Measurements from ENCODE around the gene TOP1. TPM values are rescaled to one million over a fixed set of nuclear protein-coding genes. Genes with fewer than 3 reads are reported as not detected.
"Not testable (repeated sequence)": the region's sequence is repeated elsewhere in the genome, so short reads cannot be mapped to it uniquely, and the experiment has no call there.

Gene TOP1
- total RNA-seq, 1 experiment from 2014 or later: 39.7 TPM

DNA sequence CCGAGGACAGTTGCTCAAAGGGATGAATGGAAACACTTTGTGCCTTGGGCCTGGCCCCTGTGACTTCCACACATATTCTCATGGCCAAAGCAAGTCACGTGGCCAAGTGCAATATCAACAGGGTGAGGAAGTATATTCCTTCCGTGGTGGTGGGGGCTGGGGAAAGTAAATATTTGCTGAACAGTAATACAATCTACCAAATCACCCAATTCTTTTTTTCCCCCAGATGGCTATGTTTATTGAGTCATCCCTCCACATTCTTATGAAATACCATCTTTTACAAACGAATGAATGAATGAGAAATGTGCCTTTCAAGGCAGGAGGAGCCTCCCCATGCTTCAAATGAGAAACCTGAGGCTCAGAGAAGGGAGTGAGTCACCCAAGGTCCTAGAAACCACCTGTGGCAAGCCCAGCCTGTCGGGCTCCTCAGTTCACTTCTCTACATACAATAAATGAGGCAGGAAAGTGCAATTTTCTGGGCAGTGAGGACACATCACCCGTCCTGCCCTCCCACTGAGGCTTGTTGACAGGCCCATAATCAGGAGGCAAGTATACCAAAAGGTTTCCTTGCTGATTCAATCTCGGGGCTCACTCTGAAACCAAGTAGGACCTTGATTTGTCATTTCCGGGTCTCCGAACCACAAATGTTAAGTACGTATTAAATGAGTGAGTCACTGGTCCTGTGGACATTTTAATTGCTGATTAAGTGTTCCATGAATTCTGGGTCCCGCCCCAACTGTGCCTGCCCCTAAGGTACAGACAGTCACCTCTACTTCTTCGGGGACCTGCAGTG, 25.3 kb upstream of the TOP1 start:
- in situ Hi-C loops (cut with HindIII; ENCODE audit: low sequenced_read_pairs): no loop called here
- DNase-seq (ENCODE audit: low spot score): no peak

DNA sequence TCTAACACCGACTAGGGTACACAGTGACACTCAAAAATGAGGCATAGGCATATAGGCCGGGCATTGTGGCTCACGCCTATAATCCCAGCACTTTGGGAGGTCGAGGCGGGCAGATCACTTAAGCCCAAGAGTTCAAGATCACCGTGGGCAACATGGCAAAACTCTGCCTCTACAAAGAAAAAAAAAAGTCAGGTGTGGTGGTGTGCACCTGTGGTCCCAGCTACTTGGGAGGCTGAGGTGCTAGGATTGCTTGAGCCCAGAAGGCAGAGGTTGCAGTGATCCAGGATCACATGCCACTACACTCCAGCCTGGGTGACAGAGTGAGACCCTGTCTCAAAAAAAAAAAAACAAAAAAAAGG, 24.7 kb upstream of the TOP1 start:
- DNase-seq (ENCODE audit: low spot score); in situ Hi-C loops (cut with HindIII; ENCODE audit: low sequenced_read_pairs): not testable (repeated sequence)

DNA sequence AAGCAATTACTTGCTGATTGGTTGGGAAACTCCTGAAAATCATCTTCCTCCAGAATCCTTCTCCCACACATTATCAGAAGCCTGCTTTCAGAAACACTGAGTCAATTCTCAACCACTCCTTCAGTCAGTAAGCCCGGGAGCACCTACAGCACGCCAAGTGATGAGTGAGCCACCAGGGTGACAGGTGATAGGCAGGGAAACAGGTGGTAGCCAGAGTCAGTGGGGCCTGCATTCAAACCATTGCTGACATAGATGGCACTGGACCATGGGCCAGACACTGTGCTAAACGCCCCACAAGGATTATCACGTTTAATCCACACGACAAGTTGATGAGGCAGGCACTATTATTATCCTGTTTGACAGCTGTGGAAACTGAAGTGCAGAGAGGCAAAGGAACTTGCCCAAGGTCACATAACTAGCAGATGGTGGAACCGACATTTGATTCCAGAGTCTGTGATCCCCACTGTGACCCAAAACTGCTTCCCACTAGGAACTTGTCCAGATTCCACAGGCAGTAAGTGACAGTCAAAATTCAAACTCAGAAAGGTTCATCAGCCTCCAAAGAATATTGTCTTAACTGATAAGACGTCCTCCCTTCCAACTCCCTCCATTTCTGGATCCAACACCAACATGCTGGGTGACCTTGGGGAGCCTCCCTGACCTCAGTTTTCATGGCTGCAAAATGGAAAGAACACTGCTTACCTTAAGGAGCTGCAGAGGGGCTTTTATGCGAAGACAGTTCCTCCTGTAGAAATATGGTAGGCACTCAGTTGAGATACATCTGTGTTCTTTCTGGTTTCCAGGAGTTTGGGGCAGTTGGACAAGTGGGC, 23.9 kb upstream of the TOP1 start:
- peak; percentile 30 for DNase-seq (ENCODE audit: low spot score)
- in situ Hi-C loops (cut with HindIII; ENCODE audit: low sequenced_read_pairs): no loop called here

DNA sequence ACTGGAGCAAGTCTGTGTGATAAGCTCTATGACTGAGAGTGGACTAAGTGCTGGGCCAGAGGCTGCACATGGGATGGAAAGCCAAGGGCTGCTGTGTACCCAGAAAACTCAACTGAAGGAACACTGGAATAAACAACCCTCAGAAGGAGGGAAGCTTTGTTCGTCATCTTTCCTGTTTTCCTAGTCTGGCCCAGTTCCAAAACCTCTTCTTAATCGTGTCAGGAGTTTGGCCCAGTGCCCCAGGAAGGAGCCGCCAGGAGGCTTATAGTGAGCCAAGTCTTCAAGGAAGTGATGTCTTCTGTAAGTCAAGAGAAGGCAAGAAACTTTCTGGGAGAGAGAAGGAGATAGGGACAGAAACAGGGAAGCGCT, 23.3 kb upstream of the TOP1 start:
- peak; percentile 37 for DNase-seq (ENCODE audit: low spot score)
- in situ Hi-C loops (cut with HindIII; ENCODE audit: low sequenced_read_pairs): no loop called here

DNA sequence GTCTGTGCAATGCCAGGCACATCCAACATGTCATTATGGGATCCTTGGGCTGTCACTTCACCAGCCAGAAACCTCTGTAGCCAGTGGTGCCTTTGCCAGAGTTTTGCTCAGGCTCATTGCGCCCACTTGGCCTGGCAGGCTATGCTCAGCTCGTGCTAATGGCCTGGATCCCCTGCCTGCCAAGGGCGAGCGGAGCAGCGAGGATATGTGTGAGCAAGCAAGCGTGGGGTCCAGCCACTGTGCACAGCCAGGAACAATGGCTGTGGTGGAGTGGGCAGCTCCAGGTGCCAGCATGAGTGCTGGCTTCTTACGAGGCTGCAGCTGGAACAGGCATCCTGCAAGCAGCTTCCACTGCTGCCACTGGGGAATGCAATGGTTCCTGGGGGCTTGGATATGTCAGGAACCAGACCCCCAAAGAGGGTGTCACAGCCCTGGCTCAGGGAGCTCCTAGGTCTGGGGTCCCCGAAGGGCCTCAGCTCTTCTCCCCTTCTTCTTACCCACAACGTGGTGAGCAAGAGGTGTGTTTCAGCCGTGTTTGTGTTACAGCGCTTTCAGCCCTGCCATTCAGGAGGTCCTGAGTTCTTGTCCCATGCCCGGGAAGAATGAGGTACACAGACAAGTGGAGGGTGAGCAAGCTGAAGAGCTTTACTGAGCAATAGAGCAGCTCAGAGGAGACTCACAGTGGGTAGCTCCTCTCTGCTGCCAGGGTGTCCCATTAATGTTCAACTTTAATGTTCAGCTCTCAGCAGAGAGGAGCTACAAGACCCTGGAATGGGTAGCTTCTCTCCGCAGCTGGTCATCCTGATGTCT, 22.3 kb upstream of the TOP1 start:
- in situ Hi-C loops (cut with HindIII; ENCODE audit: low sequenced_read_pairs): no loop called here

DNA sequence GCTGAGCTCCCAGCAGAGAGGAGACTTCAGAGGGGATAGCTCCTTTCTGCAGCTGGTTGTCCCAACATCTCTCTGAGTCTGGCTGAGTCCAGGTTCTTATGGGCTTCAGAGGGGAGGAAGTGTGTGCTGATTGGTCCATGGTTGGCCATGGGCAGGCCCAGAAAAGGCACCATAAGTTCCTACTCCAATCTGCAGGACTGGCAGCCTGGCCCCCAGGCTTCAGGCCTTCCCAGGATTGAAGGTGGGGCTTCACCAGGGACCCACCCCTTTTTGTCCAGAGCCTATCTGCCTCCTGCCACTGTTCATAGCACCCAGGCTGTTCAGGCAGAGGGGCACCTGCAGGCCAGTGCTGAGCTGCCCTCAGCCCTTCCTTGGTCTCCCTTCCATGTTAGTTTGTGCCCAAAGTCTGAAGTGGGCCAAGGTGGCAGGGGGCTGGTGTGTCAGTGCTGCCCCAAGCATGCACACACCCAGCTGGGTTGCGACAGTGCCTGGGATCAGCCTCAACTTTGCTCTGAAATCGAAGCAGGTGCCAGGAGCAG, 21.6 kb upstream of the TOP1 start:
- in situ Hi-C loops (cut with HindIII; ENCODE audit: low sequenced_read_pairs): no loop called here
- DNase-seq (ENCODE audit: low spot score): no peak

More for the DNA sequence above, 22.3 kb upstream of the TOP1 start:
- no peak for DNase-seq (ENCODE audit: low spot score)

DNA sequence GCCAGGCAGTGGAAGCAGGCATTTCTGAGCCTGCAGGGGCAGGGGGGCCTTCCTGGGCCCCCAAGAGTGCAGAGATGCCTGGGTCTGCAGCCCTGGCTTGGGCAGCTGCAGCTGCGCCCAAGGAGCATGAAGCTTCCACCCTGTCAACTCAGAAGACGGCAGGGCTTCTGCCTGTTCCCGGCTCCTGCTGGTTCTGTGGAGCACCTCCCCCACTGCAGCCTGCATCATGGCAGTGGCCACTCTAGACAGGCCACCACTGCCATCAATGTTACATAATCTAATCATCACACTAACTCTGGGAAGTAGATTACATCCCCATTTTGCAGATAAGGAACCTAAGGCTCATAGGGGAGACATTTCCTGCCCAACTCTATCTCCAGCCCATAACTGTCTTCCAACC, 21.1 kb upstream of the TOP1 start:
- no peak for DNase-seq (ENCODE audit: low spot score)
- in situ Hi-C loops (cut with HindIII; ENCODE audit: low sequenced_read_pairs): no loop called here

DNA sequence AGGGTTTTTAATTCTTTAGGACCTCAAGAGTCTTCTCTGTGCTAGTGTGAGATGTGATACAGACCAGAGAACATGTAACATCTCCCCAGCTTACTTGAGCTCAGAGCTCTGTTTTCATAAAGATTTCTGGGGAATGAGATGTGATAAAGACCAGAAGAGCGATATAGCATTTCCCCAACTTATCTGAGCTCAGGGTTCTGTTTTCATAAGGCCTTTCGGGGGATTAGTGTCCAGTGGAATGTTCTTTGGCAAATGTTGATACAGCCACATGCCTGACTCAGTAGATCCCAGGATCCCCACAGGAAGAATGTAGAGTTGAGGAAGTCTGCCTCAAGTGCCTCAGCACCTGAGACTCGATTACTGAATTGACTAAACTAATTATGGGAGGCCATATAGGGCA, 18.7 kb upstream of the TOP1 start:
- in situ Hi-C loops (cut with HindIII; ENCODE audit: low sequenced_read_pairs): no loop called here
- no peak for DNase-seq (ENCODE audit: low spot score)

DNA sequence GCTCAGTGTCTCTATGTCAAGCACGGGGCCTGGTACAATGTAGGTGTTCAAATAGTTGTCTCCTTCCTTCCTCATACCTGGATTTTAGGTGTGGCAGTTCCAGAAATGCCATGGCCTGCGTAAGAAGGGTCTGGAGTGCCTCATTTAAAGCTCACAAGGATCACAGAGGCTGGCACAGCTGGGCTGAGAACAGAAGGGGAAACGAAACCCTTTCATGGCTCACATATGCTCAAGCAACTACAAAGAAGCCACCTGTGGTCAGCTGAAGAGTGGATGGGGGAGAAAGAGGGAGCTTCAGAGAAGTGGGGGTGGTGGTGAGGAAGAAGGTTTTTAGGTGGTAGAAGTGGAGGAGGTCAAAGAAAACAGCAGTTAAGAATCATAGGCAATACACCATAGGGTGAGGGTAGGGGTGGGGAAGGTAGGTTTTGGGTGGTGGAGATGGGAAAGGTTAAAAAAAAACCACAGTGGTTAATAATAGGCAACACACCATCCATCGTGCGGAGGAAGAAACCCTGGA, 17.0 kb upstream of the TOP1 start:
- DNase-seq (ENCODE audit: low spot score): no peak
- in situ Hi-C loops (cut with HindIII; ENCODE audit: low sequenced_read_pairs): no loop called here

DNA sequence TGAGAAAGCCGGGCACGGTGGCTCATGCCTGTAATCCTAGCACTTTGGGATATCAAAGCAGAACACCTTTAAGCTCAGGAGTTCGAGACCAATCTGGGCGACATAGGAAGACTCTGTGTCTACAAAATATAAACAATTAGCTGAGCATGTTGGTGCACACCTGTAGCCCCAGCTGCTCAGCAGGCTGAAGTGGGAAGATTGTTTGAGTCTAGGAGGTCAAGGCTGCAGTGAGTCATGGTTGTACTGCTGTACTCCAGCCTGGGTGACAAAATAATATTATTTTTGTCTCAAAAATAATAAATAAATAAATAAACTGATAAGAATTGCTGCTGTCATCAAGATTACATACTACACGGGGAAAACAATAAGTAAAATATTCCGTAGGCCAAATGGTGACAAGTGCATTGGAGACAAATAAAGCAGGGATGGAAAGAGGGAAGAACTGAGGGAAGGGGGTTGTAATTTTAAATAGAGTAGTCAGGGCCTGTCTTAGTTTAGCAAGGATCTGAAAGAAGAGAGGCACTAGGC, 14.0 kb upstream of the TOP1 start:
- no peak for DNase-seq (ENCODE audit: low spot score)
- in situ Hi-C loops (cut with HindIII; ENCODE audit: low sequenced_read_pairs): no loop called here

DNA sequence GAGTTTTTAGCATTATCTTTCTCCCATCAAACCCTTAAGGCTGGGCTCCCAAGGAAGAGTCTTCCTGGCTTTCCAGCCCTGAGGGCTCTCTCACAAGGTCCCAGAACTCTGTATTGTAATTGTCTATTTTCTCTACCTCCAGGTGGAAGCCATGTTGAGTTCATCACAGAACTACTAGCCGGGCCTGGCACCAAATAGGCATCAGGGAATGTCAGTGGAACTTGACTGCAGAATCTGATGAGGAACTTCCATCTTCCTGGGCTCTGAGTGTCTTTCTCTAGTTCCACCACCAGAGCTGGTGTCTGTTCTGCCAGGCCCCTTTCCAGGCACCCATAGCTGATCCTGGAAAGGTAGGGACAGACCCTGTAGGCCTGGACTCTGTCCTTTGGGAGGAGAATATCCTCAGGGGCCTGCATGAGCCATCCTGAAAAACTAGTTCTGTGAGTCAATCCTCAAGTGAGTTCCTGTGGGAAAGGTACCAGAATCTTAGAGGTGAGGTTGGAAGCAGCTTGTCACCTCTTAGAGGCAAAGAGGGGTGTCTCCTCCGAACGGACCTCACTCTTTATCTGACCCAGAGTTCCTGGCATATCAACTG, 11.1 kb upstream of the TOP1 start:
- in situ Hi-C loops (cut with HindIII; ENCODE audit: low sequenced_read_pairs): no loop called here
- no peak for DNase-seq (ENCODE audit: low spot score)

DNA sequence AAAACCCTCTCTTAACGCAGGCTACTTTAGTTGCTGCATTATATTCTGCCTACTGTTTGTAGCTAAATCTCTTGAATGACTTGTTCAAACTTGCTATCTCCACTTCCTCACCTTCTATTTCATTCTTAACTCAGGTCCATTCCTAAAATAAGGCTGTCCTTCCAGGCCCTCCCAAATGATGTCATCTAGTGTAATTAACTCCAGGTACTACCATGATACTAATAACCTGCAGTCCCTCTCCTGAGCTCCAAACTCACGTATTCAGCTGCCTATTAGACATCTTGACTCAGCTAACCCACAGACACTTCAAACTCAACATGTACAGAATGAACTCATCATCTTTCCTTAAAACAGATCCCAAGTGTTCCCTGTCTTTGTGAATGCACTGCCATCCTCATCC, 10.5 kb upstream of the TOP1 start:
- in situ Hi-C loops (cut with HindIII; ENCODE audit: low sequenced_read_pairs): no loop called here
- no peak for DNase-seq (ENCODE audit: low spot score)

DNA sequence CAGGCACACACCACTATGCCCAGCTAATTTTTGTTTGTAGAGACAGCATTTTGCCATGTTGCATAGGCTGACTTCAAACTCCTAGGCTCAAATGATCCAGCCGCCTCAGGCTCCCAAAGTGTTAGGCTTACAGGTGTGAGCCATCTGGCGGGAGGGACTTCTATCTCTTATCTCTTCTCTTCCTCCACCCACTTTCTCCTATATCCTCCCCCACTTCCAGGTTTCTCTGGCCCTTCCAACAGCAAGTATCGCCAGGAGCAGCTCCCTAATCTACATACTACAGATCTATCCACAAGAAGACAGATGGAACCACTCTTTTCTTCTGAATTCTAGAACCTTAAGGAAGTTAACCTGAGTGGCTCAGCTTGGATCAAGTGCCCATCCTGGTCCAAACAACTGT, 5.1 kb upstream of the TOP1 start:
- no peak for DNase-seq (ENCODE audit: low spot score)
- in situ Hi-C loops (cut with HindIII; ENCODE audit: low sequenced_read_pairs): no loop called here

DNA sequence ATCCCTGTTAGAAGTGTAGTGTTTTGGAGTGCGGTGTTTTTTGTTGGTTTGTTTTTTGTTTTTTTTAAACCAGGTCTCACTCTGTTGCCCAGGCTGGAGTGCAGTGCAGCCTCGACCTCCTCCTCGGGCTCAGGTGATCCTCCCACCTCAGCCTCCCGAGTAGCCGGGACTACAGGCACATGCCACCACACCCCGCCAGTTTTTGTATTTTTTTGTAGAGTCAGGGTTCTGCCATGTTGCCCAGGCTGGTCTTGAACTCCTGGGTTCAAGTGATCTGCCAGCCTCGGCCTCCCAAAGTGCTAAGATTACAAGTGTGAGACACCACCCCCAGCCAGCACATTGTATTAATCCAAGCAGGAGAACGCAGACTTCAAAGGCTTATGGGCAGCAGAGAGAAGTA, 1.3 kb upstream of the TOP1 start:
- in situ Hi-C loops (cut with HindIII; ENCODE audit: low sequenced_read_pairs): no loop called here

DNA sequence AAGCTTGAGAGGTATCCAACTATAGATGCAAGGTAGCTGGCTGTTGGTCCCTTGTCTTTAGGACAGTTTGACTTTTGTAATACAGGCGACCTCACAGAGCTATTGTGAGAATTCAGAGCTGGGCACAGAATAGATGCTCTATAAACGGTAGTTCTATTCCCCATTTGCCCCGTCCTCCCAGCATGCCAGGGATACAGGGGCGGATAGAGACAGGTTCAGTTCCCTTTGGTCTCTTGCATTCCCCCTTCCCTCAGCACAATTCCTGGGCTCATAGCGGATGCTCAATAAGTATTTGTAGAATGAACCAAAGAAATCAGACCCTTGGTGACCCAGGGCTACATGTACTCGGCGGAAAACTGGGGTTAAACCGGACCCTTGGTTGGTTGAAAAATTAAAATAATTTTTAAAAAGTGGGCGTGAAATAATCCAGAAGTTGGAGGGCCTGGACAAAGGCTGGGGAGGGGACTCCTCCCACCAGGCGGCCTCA, 707 bp upstream of the TOP1 start:
- in situ Hi-C loops (cut with HindIII; ENCODE audit: low sequenced_read_pairs): no loop called here
- DNase-seq (ENCODE audit: low spot score): no peak

More for the DNA sequence above, 1.3 kb upstream of the TOP1 start:
- no peak for DNase-seq (ENCODE audit: low spot score)

DNA sequence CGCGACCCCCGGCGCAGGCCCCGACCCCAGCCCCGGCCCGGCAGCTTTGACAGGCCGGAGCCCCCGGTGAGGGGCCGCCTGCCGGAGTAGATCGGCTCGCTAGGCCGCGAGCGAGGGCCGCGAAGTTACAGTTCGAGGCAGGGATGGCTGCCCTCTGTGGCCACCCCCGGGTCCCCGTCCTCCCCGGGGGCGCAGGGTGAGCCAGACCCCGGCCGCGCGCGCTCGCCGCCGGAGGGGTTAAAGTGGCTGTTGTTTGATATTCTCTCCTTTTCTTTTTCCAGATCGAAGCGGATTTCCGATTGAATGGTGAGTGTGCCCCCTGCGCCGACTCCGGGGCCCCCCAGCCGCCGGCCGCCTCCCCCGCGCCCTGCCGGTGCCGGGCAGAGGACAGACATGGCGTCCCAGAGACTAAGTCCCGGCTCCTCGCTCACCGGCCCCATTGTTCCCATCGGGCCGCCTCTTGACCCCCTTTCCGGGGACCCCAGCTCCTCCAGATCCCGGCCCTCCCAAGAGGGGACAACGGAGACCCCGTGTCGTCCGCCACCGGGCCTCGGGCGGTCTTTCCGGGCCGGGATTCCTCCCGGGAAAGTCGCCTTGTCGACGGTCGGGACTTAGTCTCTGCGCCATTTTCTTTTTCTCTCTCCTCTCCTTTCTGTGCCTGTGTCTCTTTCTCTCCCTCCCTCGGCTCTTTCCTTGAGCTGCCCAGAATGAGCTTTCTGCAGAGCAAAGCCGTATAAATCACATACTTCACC, 704 bp downstream of the TOP1 start:
- in situ Hi-C loops (cut with HindIII; ENCODE audit: low sequenced_read_pairs): no loop called here
- peak; percentile 26 for DNase-seq (ENCODE audit: low spot score)

DNA sequence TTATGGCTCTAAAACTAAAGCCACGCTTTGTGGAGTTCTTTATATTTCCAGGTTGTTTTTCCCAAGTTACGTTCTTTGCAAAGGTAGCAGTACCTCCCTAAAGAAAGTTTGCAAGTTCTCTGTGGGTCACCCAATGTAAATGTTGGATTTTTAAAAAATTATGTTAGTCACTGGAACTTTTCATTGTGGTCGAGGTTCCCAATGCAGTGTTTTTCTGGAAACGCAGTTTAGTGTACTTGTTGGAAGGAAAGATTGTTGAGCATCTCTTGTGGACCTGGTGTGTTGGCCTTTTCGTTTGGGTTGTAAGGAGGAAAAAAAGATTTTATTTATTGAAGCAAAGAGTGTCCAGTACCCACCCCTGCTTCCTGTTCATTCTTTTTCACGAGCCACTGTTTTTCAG, 1.4 kb downstream of the TOP1 start:
- in situ Hi-C loops (cut with HindIII; ENCODE audit: low sequenced_read_pairs): no loop called here

More for the DNA sequence above, 1.4 kb downstream of the TOP1 start:
- DNase-seq (ENCODE audit: low spot score): no peak
